Mesenchymal stem cell (in vitro differentiated cells and primary cell): Measurements from ENCODE around the gene CDK14.

Source experiments
- DNase-seq: peaks from one replicate; pipeline ENCODE4 v3.0.0-alpha.2; 2013
- H2AFZ ChIP-seq: one replicate; pipeline ENCODE4 v1.6.1; 2013; ENCODE audit warnings: low read depth, mild to moderate bottlenecking, control low read depth, inconsistent platforms, low read length, moderate library complexity
- H2AK5ac ChIP-seq: 2 replicates; pipeline ENCODE4 v1.6.1; 2013; ENCODE audit warnings: low read length, moderate library complexity, mild to moderate bottlenecking, inconsistent platforms; ENCODE audit not compliant: severe bottlenecking
- H2BK120ac ChIP-seq: one replicate; pipeline ENCODE4 v1.6.1; 2013; ENCODE audit warnings: low read depth, mild to moderate bottlenecking, inconsistent platforms, low read length, moderate library complexity
- H2BK12ac ChIP-seq, 2 experiments: one replicate each; pipeline ENCODE4 v1.6.1; 2013; ENCODE audit warnings: inconsistent platforms in 2 of 2, low read length in 2 of 2, mild to moderate bottlenecking in 2 of 2, moderate library complexity in 2 of 2, control low read depth in 1 of 2
- H2BK15ac ChIP-seq: one replicate; pipeline ENCODE4 v1.6.1; 2013; ENCODE audit warnings: mild to moderate bottlenecking, low read depth, inconsistent platforms; ENCODE audit not compliant: poor library complexity, severe bottlenecking
- H2BK5ac ChIP-seq: 2 replicates; pipeline ENCODE4 v1.6.1; 2013; ENCODE audit warnings: low read depth, mild to moderate bottlenecking, low read length, control low read depth, inconsistent platforms; ENCODE audit not compliant: poor library complexity, severe bottlenecking
- H3K14ac ChIP-seq, 2 experiments: one replicate each; pipeline ENCODE4 v1.6.1; 2013; ENCODE audit warnings: inconsistent platforms in 2 of 2, low read length in 2 of 2, control low read depth in 1 of 2, mild to moderate bottlenecking in 1 of 2, moderate library complexity in 1 of 2
- H3K18ac ChIP-seq, 2 experiments: one replicate each; pipeline ENCODE4 v1.6.1; 2013; ENCODE audit warnings: inconsistent platforms in 2 of 2, low read length in 2 of 2, control low read depth in 1 of 2, low read depth in 1 of 2, mild to moderate bottlenecking in 1 of 2
- H3K23ac ChIP-seq, 2 experiments: one replicate each; pipeline ENCODE4 v1.6.1; 2013; ENCODE audit warnings: inconsistent platforms in 2 of 2, low read length in 2 of 2, mild to moderate bottlenecking in 2 of 2, moderate library complexity in 2 of 2, control low read depth in 1 of 2
- H3K27ac ChIP-seq: 2 replicates; pipeline ENCODE4 v1.5.1; 2013; ENCODE audit warnings: mild to moderate bottlenecking, moderate library complexity, low read length, control low read depth, inconsistent platforms; ENCODE audit not compliant: poor library complexity, severe bottlenecking
- H3K27me3 ChIP-seq, 2 experiments: 2 replicates each; pipeline versions ENCODE4 v1.6.1 to v1.7.0; 2013; ENCODE audit warnings: low read length in 2 of 2, mild to moderate bottlenecking in 2 of 2, moderate library complexity in 2 of 2, control low read depth in 1 of 2, inconsistent platforms in 1 of 2; ENCODE audit not compliant: control insufficient read depth in 1 of 2, insufficient read depth in 1 of 2
- H3K36me3 ChIP-seq, 2 experiments: 2 replicates each; pipeline versions ENCODE4 v1.6.1 to v1.7.0; 2013; ENCODE audit warnings: low read length in 2 of 2, control low read depth in 1 of 2, inconsistent platforms in 1 of 2, low read depth in 1 of 2, mild to moderate bottlenecking in 1 of 2; ENCODE audit not compliant: insufficient read depth in 2 of 2, control insufficient read depth in 1 of 2
- H3K4ac ChIP-seq, 2 experiments: one replicate each; pipeline ENCODE4 v1.6.1; 2013; ENCODE audit warnings: inconsistent platforms in 2 of 2, low read length in 2 of 2, mild to moderate bottlenecking in 2 of 2, moderate library complexity in 2 of 2, control low read depth in 1 of 2, low read depth in 1 of 2
- H3K4me1 ChIP-seq: 2 replicates; pipeline ENCODE4 v1.6.1; 2013; ENCODE audit warnings: low read depth, low read length, control low read depth; ENCODE audit not compliant: control insufficient read depth, insufficient read depth
- H3K4me2 ChIP-seq: 2 replicates; pipeline ENCODE4 v1.6.1; 2013; ENCODE audit warnings: low read length, mild to moderate bottlenecking, inconsistent platforms; ENCODE audit not compliant: poor library complexity, severe bottlenecking
- H3K4me3 ChIP-seq, 2 experiments: 2 replicates each; pipeline versions ENCODE4 v1.5.1 to v1.7.0; 2013; ENCODE audit warnings: low read length in 2 of 2, mild to moderate bottlenecking in 2 of 2, control low read depth in 1 of 2, low read depth in 1 of 2; ENCODE audit not compliant: insufficient read depth in 1 of 2
- H3K79me1 ChIP-seq: replicated peaks from 2 replicates; pipeline ENCODE4 v1.6.1; 2013; ENCODE audit warnings: mild to moderate bottlenecking, control low read depth, low read length, inconsistent platforms; ENCODE audit not compliant: poor library complexity, severe bottlenecking
- H3K9ac ChIP-seq: 2 replicates; pipeline ENCODE4 v1.7.0; 2013; ENCODE audit warnings: mild to moderate bottlenecking, low read length, moderate library complexity
- H3K9me3 ChIP-seq: 2 replicates; pipeline ENCODE4 v1.7.0; 2013; ENCODE audit warnings: mild to moderate bottlenecking, low read length; ENCODE audit not compliant: control insufficient read depth
- H4K8ac ChIP-seq: one replicate; pipeline ENCODE4 v1.6.1; 2013; ENCODE audit warnings: inconsistent platforms, mild to moderate bottlenecking, low read length, moderate library complexity
- H4K91ac ChIP-seq: one replicate; pipeline ENCODE4 v1.6.1; 2013; ENCODE audit warnings: mild to moderate bottlenecking, low read length, inconsistent platforms
- WGBS: methylation state at CpG from one replicate; pipeline ENCODE4 v1.1.7; 2013; ENCODE audit warnings: mixed read lengths; 5-methylcytosine and 5-hydroxymethylcytosine counted together

Gene CDK14

DNA sequence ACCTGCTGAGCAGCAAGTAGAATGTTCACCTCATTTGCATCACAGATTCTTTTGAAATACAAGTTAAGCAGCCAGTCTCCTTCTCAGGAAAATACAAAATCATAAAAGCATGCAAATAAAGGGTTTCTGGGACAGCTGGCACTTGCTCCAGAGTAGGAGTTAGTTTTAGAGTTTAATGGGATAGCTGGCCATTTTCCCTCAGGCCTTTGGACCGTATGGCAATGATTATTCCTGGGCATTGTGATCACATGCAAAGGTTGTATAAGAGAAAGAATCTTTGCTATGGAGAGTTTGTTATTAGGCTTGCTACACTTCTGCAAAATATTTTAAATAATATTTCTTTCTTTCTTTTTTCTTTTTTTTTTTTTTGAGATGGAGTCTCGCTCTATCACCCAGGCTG is 240.8 kb downstream of the CDK14 start:
- Histone ChIP-seq H2BK120ac (no peak overlapping the region), H2BK12ac (no peak overlapping the region), H2AFZ (no peak overlapping the region), H2BK15ac (no peak overlapping the region), H3K4me1 (no peaks in the 10 kb centered on the region), H4K8ac (no peak overlapping the region), H4K91ac (no peak overlapping the region), H3K9ac (no peak overlapping the region), H3K18ac (no peak overlapping the region), H3K4ac (no peak overlapping the region), H3K23ac (no peak overlapping the region), H3K36me3 (no peaks in the 10 kb centered on the region), H3K9me3 (peaks cover 12% of the 10 kb centered on the region), H3K79me1 (peaks cover 18% of the 10 kb centered on the region), H3K27ac (no peak overlapping the region), H2BK5ac (no peak overlapping the region), H2AK5ac (no peak overlapping the region), H3K14ac (no peak overlapping the region), H3K4me2 (no peak overlapping the region), H3K4me3 (no peak overlapping the region), H3K27me3 (no peaks in the 10 kb centered on the region)
- no peak for DNase-seq
- WGBS = 100% methylated on average over 1 of the region's 2 CpGs

DNA sequence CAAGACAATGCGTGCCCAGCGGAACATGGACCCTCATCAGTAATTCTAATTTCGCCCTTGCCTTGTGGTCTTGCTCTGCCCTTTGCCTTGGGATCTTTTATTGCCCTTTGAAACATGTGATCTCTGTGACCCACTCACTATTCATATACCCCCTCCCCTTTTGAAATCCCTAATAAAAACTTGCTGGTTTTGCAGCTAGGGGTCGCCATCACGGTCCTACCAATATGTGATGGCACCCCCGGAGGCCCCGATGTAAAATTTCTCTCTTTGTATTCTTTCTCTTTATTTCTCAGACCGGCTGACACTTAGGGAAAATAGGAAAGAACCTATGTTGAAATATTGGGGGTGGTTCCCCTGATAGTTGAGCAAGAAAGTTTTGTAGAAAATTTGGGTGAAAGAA is 242.7 kb downstream of the CDK14 start:
- Histone ChIP-seq H3K23ac (no peak overlapping the region), H2BK120ac (no peak overlapping the region), H3K27ac (no peak overlapping the region), H3K14ac (no peak overlapping the region), H2AK5ac (no peak overlapping the region), H3K27me3 (no peaks in the 10 kb centered on the region), H4K8ac (no peak overlapping the region), H3K4me1 (no peaks in the 10 kb centered on the region), H3K4me2 (no peak overlapping the region), H2BK5ac (no peak overlapping the region), H3K9me3 (peaks cover 12% of the 10 kb centered on the region), H2AFZ (no peak overlapping the region), H2BK15ac (no peak overlapping the region), H3K9ac (no peak overlapping the region), H3K36me3 (no peaks in the 10 kb centered on the region), H3K79me1 (peaks cover 21% of the 10 kb centered on the region), H4K91ac (no peak overlapping the region), H3K4ac (no peak overlapping the region), H3K4me3 (no peak overlapping the region), H2BK12ac (no peak overlapping the region), H3K18ac (no peak overlapping the region)
- DNase-seq = no peak
- 96% methylated on average over 8 of the region's 8 CpGs for WGBS

DNA sequence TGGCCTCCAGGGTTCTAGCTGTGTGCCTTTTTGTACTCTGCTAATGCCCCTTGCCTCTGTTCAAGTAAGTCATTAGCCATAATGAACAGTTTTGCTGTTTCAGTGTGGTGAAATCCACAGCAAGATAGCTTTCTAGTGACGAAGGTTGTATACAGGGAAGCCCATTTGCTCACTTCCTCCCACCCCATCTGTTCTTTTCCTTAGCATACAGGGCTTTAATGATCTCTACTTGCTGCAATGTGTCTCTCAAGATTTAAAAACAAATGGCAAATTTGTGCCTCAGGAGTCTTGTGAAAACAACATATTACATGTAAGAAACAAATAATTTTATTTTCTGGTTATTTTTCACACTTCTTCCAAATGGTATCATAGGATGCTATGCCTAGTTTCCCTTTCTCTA is 243.2 kb downstream of the CDK14 start:
- H3K4me2 ChIP-seq = no peak overlapping the region
- H3K4me3 ChIP-seq = no peak overlapping the region
- H3K4me1 ChIP-seq = no peaks in the 10 kb centered on the region
- H2BK5ac ChIP-seq = no peak overlapping the region
- no peak overlapping the region for H3K18ac ChIP-seq
- H4K8ac ChIP-seq = no peak overlapping the region
- no peak overlapping the region for H2AFZ ChIP-seq
- H3K27me3 ChIP-seq = no peaks in the 10 kb centered on the region
- no peak overlapping the region for H4K91ac ChIP-seq
- peaks cover 21% of the 10 kb centered on the region for H3K79me1 ChIP-seq
- H2BK120ac ChIP-seq = no peak overlapping the region
- H2BK15ac ChIP-seq = no peak overlapping the region
- peaks cover 12% of the 10 kb centered on the region for H3K9me3 ChIP-seq
- H3K4ac ChIP-seq = no peak overlapping the region
- H3K27ac ChIP-seq = no peak overlapping the region
- WGBS = 100% methylated on average over 1 of the region's 1 CpG
- H3K23ac ChIP-seq = no peak overlapping the region
- H3K36me3 ChIP-seq = no peaks in the 10 kb centered on the region
- no peak for DNase-seq
- H2BK12ac ChIP-seq = no peak overlapping the region
- no peak overlapping the region for H3K14ac ChIP-seq
- no peak overlapping the region for H3K9ac ChIP-seq
- H2AK5ac ChIP-seq = no peak overlapping the region

DNA sequence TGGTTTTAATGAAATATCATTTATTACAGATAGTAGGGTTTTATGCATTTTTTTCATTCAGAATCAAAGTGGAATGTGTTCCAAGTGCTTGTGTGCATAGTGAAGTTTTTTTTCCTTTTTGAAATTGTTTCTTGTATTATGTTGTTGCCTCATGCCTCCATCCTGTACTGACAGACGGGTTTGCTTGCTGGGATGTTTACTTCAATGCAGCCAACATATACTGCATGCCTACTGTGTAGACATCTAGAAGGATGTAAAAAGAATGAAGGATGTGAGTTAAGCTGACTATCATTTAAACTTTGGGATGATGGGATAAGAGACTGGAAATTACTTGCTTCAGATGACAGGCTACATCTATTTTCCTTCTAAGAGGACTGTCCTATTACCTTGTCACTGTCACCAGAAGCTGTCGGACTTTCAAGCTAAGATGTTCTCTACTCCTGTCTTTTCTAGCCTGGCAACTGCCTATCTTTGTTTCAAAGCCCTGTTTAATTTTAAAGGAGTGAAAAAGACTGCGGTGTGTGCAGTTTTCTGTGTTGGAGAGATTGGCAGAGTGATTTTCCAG is 243.7 kb downstream of the CDK14 start:
- Histone ChIP-seq H3K36me3 (no peaks in the 10 kb centered on the region), H3K4me1 (no peaks in the 10 kb centered on the region), H3K23ac (no peak overlapping the region), H2BK15ac (no peak overlapping the region), H3K79me1 (peaks cover 21% of the 10 kb centered on the region), H3K27ac (no peak overlapping the region), H2BK12ac (no peak overlapping the region), H2AFZ (no peak overlapping the region), H3K9ac (no peak overlapping the region), H2BK120ac (no peak overlapping the region), H3K4me2 (no peak overlapping the region), H3K27me3 (no peaks in the 10 kb centered on the region), H4K91ac (no peak overlapping the region), H3K4me3 (no peak overlapping the region), H3K14ac (no peak overlapping the region), H3K18ac (no peak overlapping the region), H3K9me3 (peaks cover 12% of the 10 kb centered on the region), H2AK5ac (no peak overlapping the region), H2BK5ac (no peak overlapping the region), H4K8ac (no peak overlapping the region), H3K4ac (no peak overlapping the region)
- no peak for DNase-seq
- 90% methylated on average over 2 of the region's 3 CpGs for WGBS
